Ammon's horn (tissue), 1 donor: ENCODE results near the gene SUN1.

Experiments used
- DNase-seq: peaks from one replicate; pipeline ENCODE4 v3.0.0-alpha.2; 2016; ENCODE audit warnings: low spot score

SUN1 gene

DNA sequence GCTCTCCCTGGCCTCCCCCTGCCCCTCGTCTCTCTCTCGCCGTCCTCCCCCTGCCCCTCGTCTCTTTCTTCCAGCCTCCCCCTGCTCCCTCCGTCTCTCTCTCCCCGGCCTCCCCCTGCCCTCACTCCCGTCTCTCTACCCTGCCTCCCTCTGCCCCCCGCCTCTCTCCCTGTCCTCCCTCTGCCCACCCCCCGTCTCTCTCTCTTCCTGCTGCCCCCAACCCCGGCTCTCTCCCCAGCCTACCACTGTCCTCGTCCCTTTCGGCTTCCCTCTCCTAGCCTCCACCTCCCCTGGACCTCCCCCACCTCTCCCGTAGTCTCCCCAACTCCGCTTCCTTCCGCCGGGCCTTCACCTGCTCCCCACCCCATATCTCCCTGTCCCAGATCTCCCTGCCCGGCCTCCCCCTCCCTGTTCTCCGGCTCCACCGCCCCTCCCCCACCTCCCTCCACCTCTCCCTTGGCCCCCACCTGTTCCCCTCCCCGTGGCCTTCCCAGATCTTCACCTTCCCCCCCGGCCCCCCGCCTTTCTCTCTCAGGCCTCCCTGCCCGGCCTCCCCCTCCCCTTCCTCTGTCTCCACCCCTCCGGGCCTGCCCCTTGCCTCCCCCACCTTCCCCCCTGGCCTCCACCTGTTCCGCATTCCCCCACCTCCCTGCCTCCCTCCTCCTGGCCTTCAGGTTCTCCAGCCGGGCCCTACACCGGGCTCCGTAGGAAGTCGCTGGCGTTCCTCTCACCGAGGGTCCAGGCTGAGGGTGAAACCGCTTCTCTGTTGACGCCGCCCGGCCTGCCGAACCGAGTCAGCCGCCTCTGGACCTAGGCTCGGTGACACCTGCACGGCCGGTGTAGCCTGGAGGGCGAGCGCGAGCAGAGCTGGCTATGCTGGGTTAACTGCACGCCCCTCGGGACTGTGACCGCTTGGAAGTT, 45.3 kb downstream of the SUN1 start:
- no peak for DNase-seq

DNA sequence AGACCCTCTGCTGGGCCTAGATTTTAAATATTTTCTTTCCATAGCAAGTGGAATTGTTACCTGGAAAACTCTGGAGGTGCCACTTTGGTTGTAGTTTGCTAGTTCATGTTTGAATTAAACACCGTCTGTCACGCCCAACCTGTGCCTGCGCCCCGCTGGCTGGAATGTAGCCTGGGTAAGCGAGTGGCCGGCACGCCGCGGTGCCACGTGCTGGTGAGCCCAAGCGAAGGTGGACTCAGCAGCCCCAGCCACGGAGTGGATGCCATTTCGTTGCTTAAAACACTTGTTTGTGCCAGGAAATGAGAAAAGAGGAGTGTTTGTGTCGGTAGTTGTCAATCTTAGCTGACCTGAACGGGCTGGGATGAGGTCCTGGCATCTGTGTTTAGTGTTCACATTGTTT, 46.8 kb downstream of the SUN1 start:
- no peak for DNase-seq

DNA sequence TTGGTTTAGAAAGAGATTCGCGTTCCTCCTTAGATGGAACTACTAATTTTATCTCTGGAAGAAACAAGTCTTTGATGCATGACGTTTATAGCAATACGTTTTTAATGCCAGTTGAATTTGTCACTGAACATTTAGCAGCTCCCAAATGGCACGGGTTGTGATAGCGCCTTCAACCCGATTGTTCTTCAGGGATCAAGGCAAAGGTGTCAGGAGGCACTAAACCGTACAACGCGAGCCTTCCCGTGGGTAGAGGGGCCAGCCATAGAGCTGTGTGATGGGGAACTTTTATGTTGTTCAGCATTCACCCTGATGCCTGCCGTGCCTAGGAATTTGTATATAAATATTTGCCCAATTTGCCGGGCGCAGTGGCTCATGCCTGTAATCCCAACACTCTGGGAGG, 47.4 kb downstream of the SUN1 start:
- no peak for DNase-seq

DNA sequence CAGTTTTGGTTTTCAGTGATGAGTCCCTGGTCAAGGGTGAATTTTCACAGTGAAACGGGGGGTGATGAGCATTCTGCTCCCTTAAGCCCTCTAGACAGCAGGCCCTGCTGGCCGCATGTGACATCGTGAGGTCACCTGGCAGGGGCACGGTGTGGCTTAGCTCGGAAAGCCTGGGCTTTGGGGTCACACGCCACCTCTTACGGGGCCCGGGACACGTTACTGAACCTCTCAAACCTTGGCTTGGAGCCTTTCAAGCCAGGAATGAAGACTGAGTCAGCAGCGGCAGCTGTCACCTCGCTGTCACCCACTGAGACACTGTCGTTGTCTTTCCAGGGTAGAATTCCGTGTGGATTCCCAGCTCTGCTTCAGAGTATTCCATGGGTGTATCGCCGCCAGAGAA, 48.2 kb downstream of the SUN1 start:
- DNase-seq: no peak

DNA sequence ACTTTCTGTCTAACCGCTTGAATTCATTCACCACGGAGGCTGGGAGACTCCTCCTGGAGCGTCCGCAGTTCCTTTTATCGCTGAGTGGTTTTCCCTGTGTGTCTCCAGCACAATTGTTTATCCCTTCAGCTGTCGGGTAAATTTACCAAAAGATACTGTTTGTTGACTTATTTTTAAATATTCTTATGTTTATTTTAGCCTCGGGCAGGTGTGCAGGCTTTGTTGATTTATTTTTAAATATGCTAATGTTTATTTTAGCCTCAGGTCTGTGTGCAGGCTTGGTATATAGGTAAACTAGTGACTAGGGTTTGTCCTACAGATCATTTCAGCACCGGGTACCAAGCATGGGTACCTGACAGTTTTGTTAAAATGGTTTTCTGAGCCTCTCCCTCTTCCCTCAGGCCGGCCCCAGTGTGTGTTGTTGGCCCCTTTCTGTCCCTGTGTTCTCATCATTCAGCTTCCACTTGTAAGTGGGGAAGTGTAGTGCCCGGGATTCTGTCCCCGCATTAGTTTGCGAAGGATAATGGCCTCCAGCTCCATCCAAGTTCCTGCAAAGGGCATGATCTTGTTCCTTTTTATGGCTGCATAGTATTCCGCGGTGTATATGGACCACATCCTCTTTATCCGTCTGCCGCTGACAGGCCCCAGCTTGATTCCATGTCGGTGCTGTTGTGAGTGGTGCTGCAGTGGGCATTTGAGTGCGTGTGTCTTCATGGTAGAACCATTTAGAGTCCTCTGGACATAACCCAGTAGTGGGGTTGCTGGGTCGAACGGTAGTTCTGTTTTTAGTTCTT, 49.4 kb downstream of the SUN1 start:
- DNase-seq: no peak

DNA sequence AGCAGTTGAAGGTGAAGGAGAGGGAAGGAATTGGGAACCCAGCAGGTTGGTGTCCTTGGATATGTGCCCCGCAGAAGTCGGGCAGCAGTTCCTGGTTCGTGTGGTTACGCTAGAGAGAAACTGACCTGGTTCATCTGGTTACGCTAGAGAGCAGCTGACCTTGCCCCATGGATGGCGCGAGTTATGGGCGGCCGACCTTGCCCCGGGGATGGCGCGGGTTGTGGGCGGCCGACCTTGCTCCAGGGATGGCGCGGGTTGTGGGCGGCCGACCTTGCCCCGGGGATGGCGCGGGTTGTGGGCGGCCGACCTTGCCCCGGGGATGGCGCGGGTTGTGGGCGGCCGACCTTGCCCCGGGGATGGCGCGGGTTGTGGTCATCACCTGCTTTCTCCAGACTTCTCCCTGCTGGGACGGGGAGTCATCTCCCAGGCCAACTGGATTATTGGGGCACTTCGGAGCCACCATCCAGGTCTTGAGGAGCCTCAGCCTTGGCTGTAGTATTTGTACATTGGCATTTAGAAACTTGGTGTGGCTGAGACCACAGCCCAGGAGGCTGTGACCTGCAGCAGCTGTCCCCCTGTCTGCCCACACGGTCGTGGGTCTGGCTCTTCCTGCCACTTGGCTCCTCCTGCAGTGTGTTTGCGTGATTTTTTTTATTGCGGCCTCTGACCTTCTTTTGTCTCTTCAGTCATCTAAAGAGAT, 50.2 kb downstream of the SUN1 start:
- DNase-seq: no peak

DNA sequence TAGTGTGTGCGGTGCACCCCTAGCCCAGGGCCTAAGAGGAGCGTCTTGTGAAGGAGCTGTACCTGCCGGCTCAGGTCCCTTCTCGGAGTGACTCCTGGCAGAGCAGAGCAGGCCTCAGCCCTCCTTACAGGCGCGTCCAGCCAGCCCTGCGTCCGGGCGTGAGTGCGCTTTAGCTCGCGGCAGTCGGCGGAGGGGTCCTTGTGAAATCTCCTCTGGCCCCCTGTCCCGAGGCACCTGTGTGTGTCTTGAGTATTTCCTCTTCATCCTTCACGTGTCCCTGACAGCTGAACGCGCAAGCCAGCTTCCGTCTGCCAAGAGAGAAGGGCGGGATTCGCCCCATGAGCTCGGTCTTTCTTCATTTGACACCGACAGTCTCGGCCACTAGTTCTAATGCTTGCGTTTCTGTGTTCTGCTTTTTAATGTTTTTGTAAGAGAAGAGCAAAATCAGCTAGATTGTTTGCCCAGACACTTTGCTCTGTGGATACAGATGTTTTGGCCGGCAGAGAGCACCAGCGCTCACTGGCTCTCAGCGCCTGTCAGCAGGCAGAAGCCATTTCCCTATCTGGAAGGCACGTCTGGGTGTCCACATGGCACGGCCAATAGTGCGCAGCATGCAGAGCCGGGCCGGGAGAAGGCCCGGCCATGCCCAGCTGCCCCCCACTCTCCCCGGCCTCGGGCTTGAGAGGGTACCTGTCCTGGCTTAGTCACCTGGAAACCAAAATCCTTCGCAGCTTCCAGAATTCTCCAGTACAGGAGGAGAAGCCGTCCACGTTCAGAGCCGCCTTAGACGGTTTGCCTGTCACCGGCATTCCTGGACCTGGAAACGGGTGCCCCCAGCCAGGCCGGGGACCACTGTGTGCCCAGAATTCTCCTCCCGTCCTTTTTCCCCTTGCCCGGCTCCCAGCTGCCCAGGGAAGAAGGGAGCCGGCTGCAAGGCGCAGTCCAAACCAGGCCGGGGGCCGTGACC, 51.1 kb downstream of the SUN1 start:
- DNase-seq: no peak

DNA sequence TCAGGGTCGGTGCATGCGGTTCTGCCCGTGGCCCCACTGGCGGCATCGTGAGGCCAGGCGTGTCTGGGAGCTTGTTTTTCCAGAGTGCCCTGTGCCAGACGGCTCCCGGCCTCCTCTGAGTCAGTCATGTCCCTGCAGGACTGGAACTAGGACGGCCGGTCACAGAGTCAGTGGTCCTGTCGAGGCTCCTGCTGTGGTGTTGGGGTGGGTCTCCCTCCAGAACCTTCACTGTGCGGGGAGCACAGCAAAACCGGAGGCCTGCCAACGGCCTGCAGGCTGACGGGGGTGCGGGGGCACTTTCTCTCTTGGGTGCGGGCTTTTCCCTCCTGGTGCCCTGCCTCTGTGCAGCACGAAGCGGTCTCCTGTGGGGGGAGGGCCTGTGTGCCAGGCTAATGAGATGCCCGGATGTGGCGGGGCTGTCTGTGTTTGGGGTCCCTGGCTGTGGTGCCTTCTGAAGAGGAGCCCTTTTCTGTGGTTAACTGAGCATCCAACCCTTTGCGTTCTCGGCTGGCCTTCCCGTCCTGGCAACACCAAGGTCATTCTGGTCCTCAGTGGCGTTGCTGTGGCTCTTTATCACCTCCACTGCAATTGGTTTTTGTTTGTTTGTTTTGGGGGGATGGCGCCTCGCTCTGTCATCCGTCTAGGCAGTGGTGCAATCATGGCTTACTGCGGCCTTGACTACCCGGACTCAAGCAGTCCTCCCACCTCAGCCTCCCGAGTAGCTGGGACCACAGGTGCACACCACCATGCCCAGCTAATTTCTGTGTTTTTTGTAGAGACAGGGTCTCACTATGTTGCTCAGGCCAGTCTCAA, 52.1 kb downstream of the SUN1 start:
- DNase-seq: no peak

DNA sequence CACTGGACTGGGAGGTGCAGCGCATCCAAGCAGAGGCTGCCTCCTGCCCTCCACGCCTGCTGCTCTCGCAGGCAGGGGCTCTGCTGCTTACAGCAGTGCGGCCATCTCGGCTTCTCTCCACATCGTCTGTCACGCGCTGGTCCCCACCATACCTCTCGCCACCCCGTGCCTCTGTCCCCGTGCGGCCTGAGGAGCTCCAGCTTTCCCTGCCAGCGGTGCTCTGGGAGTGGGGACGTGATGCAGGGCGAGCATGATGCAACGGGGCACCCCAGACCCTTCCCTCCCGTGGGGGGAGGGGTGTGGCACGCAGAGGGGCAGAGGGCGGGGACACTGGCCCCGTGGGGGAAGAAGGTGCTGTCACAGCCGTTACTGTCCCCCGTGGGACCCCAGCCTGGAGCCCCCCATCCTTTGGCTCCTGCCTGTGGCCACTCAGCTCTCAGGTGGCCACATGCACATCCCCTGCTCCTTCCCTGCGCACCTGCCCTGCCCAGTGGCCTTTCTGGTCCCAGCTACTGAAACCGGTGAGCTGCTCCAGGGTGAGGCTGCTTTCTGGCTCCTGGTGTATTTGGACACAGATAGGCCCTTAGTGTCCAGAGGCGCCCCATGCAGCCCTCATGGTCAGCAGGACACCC, 53.1 kb downstream of the SUN1 start:
- DNase-seq: no peak

DNA sequence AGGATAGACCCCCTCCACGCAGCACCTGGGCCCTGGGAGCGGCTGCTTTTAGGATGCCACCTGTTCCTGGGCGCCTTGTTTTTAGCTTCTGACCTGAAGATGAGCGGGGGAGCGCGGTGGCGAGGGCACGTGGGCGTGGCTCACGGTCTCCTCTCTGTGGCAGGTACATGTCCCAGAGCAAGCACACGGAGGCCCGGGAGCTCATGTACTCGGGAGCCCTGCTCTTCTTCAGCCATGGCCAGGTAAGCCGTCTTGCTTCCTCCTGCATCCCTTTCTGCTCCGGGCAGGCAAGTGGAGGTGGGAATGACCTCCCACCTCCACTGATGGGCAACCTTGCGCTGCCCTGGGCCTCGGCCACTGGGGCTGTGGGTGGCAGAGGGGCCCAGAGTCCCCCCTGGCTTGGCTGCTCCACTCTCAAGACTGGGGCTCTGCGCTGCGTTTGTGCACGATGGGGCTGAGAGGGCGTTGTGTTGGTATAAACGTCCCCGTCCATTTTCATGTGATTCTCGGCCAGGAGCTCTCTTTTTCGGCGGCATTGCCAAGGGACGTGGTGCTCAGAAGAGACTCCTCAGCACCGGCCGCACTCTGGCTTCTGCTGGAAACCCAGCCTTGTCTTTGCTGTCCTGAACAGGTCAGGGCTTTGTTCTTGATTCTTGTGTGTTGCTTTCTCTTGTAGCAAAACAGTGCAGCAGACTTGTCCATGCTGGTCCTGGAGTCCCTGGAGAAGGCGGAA, 53.8 kb downstream of the SUN1 start:
- DNase-seq: no peak

DNA sequence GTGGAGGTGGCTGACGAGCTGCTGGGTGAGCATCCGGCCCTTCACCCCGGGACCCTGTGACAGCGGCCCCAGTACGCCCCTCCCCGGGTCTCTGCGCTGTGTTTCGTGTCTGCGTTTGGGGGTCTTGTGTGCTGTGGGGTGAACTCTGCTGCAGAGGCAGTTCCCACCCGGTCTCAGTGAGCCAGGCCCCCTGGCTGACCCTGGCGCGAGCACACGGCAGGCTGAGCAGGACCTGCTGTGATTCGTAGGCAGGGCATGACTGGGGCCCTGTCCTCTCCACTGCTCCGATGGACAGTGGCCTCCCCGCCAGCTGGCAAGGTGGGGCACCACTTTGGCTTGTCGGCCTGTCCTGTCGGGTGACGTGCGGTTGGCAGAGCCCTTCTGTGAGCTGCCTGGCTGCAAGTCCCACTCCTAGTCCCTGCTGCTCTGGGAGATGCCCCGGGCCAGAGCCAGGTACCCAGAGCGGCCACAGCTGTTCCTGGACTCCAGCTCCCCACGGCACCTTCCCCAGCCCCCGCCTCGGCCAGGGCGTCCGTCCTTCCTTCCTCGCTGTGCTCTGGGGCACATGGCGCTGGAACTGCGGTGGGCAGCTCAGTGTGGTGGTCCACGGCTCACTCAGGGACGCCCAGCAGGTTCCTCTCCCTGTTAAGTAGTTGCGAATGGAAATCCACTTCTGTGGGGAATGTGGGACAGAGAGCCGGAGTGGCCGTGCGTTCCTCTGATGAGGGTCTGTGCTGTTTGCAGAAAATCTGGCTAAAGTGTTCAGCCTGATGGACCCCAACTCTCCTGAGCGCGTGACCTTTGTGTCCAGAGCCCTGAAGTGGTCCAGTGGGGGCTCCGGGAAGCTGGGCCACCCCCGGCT, 54.6 kb downstream of the SUN1 start:
- no peak for DNase-seq

DNA sequence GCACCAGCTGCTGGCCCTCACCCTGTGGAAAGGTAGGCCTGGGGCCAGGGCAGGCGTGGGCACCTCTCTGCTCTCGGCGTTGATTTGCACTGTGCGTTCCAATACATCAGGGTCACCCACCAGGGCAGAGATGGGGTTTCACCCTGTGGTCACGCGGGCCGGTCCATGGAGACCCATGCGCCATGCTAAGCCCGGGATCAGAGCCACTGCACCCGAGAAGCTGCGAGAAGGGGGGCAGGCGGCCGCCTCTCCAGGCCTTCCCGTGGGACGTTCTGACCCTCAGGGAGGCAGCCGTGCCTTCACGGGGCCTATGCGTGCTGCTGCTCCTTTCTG, 55.2 kb downstream of the SUN1 start:
- no peak for DNase-seq

DNA sequence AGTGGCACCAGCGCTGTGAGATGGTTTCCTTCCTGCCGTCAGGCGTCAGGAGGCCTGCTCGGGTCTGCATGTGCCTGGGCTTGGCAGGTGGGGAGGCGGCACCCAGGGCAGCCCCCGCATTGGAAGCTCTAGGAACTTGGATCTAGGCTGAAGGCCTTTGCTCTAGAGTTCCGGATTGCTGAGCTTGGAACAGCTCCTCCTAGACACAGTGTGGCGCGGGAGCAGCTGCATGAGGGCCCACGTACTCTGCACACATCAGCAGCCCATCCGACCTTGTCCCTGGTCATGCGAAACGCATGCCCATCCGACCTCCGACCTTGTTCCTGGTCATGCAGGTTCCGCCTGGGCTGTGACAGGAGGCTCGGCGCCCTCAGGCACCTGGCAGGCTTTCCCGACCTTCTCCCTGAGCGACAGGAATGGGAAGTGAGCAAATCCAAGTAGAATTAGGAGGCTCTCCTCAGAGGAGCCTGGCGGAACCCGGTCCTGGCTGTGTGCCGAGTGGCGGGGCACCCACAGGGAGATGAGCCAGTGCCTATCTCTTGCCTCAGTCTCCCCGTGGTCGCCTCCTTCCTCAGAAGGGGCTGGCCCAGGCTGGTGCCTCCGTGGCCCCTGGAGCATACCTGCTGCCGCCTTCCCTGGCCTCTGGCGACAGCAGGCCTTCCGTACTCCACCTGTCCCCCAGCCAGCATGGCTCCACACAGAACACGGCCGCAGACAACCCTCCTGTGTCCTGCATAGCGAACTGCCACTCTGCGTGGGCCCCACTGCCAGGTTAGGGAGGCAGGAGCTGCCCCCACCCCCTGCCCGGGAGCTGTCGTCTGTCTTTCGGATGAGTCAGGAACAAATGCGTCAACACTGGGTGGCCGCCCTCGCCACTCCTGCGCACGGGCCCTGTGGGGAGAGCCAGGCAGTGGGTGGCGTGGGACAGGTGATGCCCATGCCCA, 56.1 kb downstream of the SUN1 start:
- DNase-seq: no peak

DNA sequence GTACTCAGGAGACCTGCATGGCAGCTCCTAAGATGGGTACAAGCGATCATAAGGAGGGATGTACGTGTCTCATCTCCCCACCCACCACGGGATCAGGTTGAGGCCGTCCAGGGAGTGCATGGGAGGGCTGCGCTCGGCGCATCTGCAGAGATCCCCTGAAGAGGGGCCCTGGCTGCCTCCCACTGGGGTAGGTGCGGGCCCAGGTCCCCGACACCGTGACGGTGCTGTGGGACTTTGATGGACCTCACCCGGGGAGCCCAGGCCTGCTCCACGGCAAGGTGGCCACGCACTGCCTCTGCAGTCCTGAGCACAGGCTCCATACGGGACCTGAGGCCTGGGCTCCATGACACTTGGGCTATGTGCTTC, 56.7 kb downstream of the SUN1 start:
- DNase-seq: no peak

DNA sequence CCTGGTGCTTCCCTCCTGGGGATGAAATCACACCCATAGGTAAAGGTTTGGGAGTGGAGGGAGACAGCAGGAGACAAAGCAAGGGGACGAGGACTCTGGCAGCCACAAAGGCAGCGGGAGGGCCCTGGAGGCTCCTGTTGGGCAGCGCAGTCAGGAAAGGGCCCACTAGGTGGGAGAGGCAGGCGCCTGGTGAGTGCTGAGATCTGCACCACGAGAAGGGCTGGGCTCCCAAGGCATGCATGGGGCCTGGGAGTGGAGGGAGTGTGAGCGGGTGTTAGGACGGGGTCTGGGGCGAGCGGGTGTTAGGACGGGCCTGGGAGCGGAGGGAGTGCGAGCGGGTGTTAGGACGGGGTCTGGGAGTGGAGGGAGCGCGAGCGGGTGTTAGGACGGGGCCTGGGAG, 57.1 kb downstream of the SUN1 start:
- DNase-seq: no peak

DNA sequence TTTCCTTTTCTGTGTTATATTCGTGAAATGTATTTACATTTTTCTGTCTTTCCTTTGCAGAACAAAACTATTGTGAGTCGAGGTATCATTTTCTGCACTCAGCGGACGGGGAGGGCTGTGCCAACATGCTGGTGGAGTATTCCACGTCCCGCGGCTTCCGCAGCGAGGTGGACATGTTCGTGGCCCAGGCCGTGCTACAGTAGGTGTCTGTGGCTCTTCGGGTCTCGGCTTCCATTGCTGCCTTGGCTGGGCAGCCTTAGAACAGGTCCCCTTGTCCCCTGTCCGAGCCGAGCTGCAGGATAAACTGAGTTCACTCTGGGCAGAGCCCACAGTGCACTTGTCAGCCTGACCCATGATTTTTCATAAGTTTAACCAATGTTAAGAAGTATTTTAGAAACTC, 58.6 kb downstream of the SUN1 start:
- DNase-seq: no peak

DNA sequence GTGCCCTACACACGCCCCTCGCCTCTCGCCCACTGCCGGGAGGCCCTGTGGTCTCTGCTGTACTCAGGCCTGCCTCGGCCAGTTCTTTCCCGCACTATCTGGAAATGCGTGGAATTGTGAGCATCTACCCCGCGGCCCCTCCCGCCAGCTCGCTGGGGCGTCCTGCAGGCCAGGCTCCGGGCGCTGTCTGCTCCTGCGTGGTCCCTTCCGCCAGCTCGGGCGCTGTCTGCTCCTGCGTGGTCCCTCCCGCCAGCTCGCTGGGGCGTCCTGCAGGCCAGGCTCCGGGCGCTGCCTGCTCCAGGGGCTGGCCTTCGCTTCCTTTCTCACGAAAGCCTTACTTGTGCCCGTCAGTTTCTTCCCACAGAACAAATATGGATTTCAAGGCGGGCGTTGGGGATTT, 59.0 kb downstream of the SUN1 start:
- DNase-seq: no peak

DNA sequence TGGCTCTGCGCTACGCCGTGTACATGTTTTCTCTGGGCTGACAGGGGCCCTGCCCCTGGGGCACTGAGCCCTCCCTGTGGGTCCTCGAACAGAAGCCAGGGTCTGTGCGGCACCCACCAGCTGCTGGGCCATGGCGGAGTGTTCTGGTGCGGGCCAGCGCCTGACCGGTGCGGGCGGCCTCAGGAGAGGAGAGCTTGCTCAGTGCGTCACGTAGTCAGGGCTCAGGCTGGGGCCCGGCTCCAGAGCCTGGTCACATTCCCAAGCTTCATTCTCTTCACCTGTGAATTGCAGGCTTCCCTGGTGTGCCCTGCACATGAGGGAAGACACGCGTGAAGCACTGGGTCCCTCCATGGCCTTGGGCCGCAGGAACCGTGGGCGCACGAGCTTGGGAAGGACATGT, 59.5 kb downstream of the SUN1 start:
- no peak for DNase-seq
